ENCODE measurements around the gene AMPD2. TPM values are rescaled to one million over a fixed set of nuclear protein-coding genes. Genes with fewer than 3 reads are reported as not detected.

The AMPD2 gene
- total RNA-seq, 6 donors from 2014 or later: 39.5 to 183 (median 58.9) TPM

DNA sequence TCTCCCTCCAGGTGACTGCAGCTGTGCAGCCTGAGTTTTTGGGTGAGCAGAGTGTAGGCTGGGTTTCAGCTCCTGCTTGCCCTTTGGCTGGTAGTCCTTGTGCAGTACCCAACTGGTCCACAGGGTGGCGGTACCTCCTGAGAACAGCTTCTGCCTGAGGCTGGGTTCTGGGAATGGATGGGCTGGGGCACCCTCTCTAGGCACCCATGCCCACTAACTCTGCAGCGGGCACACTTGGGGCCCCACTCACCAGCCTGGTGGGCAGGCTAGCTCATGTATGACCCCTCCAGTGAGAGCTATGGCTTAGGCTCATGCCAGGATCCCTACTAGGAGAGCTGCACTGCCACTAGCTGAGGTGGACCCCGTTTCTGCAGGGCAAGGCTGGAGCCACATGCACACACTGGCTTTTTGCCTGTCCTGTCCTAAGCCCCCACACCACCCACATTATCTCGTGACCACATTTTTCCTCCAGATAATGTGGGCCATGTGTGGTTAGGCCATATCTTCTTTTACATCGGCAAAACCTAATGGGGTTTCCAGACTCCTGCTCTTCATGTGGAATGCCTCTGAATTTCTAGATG lies 20.7 kb downstream of the AMPD2 start:
- Histone ChIP-seq H3K36me3 (no peaks in the 10 kb centered on the region), H3K27me3 (no peaks in the 10 kb centered on the region), H3K9me3 (no peaks in the 10 kb centered on the region), H3K4me1 (peaks cover 0 to 16% (median 13%) of the 10 kb centered on the region in 4 donors), H3K27ac (no peak overlapping the region), H3K4me3 (no peak overlapping the region)
- WGBS, 2 donors: 36 to 38% methylated on average over 3 to 5 of the region's 5 CpGs
- DNase-seq: peak; percentile 52 to 87
- TF ChIP-seq POLR2A (IDR thresholded peaks at IDR 0.05): no peak
- no peak for TF ChIP-seq EP300 (IDR thresholded peaks at IDR 0.05)
- TF ChIP-seq POLR2AphosphoS5 (IDR thresholded peaks at IDR 0.05): no peak
- TF ChIP-seq, protein P1, sequence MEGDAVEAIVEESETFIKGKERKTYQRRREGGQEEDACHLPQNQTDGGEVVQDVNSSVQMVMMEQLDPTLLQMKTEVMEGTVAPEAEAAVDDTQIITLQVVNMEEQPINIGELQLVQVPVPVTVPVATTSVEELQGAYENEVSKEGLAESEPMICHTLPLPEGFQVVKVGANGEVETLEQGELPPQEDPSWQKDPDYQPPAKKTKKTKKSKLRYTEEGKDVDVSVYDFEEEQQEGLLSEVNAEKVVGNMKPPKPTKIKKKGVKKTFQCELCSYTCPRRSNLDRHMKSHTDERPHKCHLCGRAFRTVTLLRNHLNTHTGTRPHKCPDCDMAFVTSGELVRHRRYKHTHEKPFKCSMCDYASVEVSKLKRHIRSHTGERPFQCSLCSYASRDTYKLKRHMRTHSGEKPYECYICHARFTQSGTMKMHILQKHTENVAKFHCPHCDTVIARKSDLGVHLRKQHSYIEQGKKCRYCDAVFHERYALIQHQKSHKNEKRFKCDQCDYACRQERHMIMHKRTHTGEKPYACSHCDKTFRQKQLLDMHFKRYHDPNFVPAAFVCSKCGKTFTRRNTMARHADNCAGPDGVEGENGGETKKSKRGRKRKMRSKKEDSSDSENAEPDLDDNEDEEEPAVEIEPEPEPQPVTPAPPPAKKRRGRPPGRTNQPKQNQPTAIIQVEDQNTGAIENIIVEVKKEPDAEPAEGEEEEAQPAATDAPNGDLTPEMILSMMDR (IDR thresholded peaks at IDR 0.05): peak; percentile 90 to 97 (median 94)
- peak; percentile 87 to 88 for ATAC-seq (ENCODE audit: low FRiP score in 2 of 2)

DNA sequence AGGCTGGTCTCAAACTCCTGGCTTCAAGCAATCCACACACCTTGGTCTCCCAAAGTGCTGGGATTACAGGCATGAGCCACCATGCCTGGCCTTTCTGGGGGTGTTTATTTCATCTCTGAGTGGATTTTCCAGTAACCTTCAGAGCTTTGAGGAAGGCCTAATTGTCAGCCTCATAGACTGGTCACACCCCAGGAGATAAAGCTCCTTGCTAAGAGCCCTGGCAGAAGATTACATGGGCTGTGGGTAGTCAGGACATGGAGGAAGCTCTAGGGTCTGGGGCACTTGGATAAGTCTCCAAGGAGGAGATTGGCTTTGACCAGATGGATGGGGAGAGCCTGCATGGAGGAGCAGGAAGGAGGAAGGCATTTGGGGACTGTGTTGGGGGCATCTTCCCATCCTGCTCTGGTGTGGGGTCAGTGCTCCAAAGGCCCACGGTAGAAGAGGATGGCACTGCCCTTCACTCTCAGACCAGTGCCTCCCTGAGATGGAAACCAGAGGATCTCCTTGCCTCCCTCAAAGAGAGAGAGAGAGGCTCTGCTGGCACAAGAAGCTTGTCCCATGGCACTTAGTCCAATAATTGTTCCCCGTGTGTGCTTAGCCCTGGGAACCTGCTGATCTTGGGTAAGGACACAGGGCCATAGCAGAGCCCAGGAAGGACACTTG lies 21.6 kb downstream of the AMPD2 start:
- 69 to 86% methylated on average over 2 of the region's 2 CpGs for WGBS, 2 donors
- no peak for ATAC-seq (ENCODE audit: low FRiP score in 2 of 2)
- Histone ChIP-seq H3K27ac (no peak overlapping the region), H3K27me3 (no peaks in the 10 kb centered on the region), H3K36me3 (no peaks in the 10 kb centered on the region), H3K9me3 (no peaks in the 10 kb centered on the region), H3K4me1 (peaks cover 0 to 16% (median 10%) of the 10 kb centered on the region in 4 donors), H3K4me3 (no peak overlapping the region)
- no peak for DNase-seq
- TF ChIP-seq POLR2AphosphoS5 (IDR thresholded peaks at IDR 0.05) (no peak), POLR2A (IDR thresholded peaks at IDR 0.05) (no peak), EP300 (IDR thresholded peaks at IDR 0.05) (no peak)
- TF ChIP-seq, protein P1 (IDR thresholded peaks at IDR 0.05): no peak

DNA sequence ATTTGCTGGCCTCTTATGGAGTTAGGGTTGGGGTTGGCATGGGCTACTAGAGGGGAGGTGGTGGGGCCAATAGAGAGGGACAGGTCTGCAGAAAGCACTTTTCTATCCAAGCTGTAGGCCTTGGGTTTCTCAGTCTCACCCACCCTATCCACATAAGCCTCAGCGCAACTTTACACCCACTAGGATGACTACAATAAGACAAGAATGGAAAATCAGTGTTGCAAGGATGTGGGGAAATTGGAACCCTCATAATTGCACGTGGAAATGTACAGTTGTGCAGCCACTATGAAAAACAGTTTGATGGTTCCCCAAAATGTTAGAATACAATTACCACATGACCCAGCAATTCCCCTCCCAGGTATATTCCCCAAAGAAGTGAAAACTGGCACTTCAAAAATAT lies 22.2 kb downstream of the AMPD2 start:
- no peak for DNase-seq
- no peaks in the 10 kb centered on the region for H3K36me3 ChIP-seq
- no peaks in the 10 kb centered on the region for H3K27me3 ChIP-seq
- H3K4me3 ChIP-seq: no peak overlapping the region
- 69 to 72% methylated on average over 2 of the region's 2 CpGs for WGBS, 2 donors
- peaks cover 0 to 16% (median 7%) of the 10 kb centered on the region in 4 donors for H3K4me1 ChIP-seq
- H3K27ac ChIP-seq: no peak overlapping the region
- TF ChIP-seq EP300 (IDR thresholded peaks at IDR 0.05): no peak
- TF ChIP-seq POLR2AphosphoS5 (IDR thresholded peaks at IDR 0.05): no peak
- TF ChIP-seq, protein P1 (IDR thresholded peaks at IDR 0.05): no peak
- TF ChIP-seq POLR2A (IDR thresholded peaks at IDR 0.05): no peak
- H3K9me3 ChIP-seq: no peaks in the 10 kb centered on the region
- no peak for ATAC-seq (ENCODE audit: low FRiP score in 2 of 2)

DNA sequence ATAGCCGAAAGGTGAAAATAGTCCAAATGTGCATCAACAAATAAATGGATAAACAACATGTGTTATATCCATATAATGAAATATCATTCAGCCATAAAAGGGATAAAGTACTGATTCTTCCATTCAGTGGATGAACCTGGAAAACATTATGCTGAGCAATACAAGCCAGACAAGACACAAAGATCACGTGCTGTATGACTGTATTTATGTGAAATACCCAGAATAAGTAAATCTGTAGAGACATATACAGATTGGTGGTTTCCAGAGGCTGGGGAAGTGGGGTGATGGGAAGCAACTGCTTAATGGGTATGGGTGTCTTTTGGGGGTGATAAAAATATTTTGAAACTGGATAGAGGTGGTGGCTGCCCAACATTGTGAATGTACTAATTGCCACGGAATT lies 23.0 kb downstream of the AMPD2 start:
- no peak for ATAC-seq (ENCODE audit: low FRiP score in 2 of 2)
- WGBS, 2 donors: 58 to 68% methylated on average over 3 of the region's 3 CpGs

More for the DNA sequence above, 23.0 kb downstream of the AMPD2 start:
- Histone ChIP-seq H3K4me3 (no peak overlapping the region), H3K9me3 (no peaks in the 10 kb centered on the region), H3K27me3 (no peaks in the 10 kb centered on the region), H3K4me1 (peaks cover 0 to 16% (median 7%) of the 10 kb centered on the region in 4 donors), H3K27ac (no peak overlapping the region), H3K36me3 (no peaks in the 10 kb centered on the region)
- no peak for DNase-seq
- TF ChIP-seq POLR2A (IDR thresholded peaks at IDR 0.05): no peak
- TF ChIP-seq, protein P1 (IDR thresholded peaks at IDR 0.05): no peak
- no peak for TF ChIP-seq POLR2AphosphoS5 (IDR thresholded peaks at IDR 0.05)
- no peak for TF ChIP-seq EP300 (IDR thresholded peaks at IDR 0.05)

Data from upper lobe of left lung (tissue), 6 donors.